Loucy (cell line): ENCODE results near the gene TAPBP.

ENCODE experiments used
- H2AFZ ChIP-seq: fragments of 200-600 bp; sonication (generic); 2 replicates; pipeline ENCODE4 v1.6.0; 2016; ENCODE audit warnings: antibody characterized with exemption, mild to moderate bottlenecking, low read length, moderate library complexity
- H3F3A ChIP-seq: fragments of 200-600 bp; 2 replicates; pipeline ENCODE4 v1.6.0; 2016; ENCODE audit warnings: antibody characterized with exemption, low read depth, mild to moderate bottlenecking
- H3K27me3 ChIP-seq: fragments of 200-600 bp; sonication (generic); 2 replicates; pipeline ENCODE4 v1.6.1; 2014; ENCODE audit warnings: low read length, mild to moderate bottlenecking; ENCODE audit not compliant: insufficient read depth, poor library complexity, severe bottlenecking
- H3K36me3 ChIP-seq: fragments of 200-600 bp; sonication (generic); 2 replicates; pipeline ENCODE4 v1.6.1; 2016; ENCODE audit warnings: low read length; ENCODE audit not compliant: insufficient read depth
- H3K4me1 ChIP-seq: fragments of 200-600 bp; sonication (generic); 2 replicates; pipeline ENCODE4 v1.5.1; 2014; ENCODE audit warnings: low read length, mild to moderate bottlenecking; ENCODE audit not compliant: insufficient read depth, poor library complexity, severe bottlenecking
- H3K4me2 ChIP-seq: fragments of 200-600 bp; sonication (generic); 2 replicates; pipeline ENCODE4 v1.6.0; 2014; ENCODE audit warnings: antibody characterized with exemption, low read length, low read depth, mild to moderate bottlenecking; ENCODE audit not compliant: poor library complexity, severe bottlenecking
- H3K4me3 ChIP-seq: fragments of 200-600 bp; sonication (generic); 2 replicates; pipeline ENCODE4 v1.5.1; 2014; ENCODE audit warnings: low read length, mild to moderate bottlenecking, mixed read lengths; ENCODE audit not compliant: poor library complexity, severe bottlenecking
- H3K79me2 ChIP-seq: fragments of 200-600 bp; sonication (generic); 2 replicates; pipeline ENCODE4 v1.6.1; 2014; ENCODE audit warnings: low read length; ENCODE audit not compliant: insufficient read depth
- H3K9ac ChIP-seq: fragments of 200-600 bp; sonication (generic); 2 replicates; pipeline ENCODE4 v1.6.0; 2014; ENCODE audit warnings: mild to moderate bottlenecking, low read depth, low read length, moderate library complexity; ENCODE audit not compliant: poor library complexity, severe bottlenecking
- H3K9me2 ChIP-seq: fragments of 200-600 bp; sonication (generic); replicated peaks from 2 replicates; pipeline ENCODE4 v1.6.1; 2016; ENCODE audit warnings: low read depth, low read length, mixed read lengths
- H3K9me3 ChIP-seq: fragments of 200-600 bp; sonication (generic); 2 replicates; pipeline ENCODE4 v1.6.1; 2014; ENCODE audit warnings: mild to moderate bottlenecking, antibody characterized with exemption, low read length, low read depth; ENCODE audit not compliant: insufficient read depth
- H4K20me1 ChIP-seq: fragments of 200-600 bp; sonication (generic); 2 replicates; pipeline ENCODE4 v1.6.0; 2014; ENCODE audit warnings: antibody characterized with exemption, low read length, mild to moderate bottlenecking; ENCODE audit not compliant: insufficient read depth, poor library complexity, severe bottlenecking
- EZH2phosphoT487 ChIP-seq: fragments of 200-600 bp; IDR thresholded peaks from 2 replicates; pipeline ENCODE4 v1.6.1; 2018; ENCODE audit warnings: antibody characterized with exemption, mild to moderate bottlenecking, moderate library complexity, borderline replicate concordance
- TF ChIP-seq, protein P1 (sequence below): fragments of 200-600 bp; sonication (generic); conservative IDR thresholded peaks from 2 replicates; pipeline ENCODE4 v1.5.1; 2014; ENCODE audit warnings: mild to moderate bottlenecking, antibody characterized with exemption, low read length

Gene TAPBP

DNA sequence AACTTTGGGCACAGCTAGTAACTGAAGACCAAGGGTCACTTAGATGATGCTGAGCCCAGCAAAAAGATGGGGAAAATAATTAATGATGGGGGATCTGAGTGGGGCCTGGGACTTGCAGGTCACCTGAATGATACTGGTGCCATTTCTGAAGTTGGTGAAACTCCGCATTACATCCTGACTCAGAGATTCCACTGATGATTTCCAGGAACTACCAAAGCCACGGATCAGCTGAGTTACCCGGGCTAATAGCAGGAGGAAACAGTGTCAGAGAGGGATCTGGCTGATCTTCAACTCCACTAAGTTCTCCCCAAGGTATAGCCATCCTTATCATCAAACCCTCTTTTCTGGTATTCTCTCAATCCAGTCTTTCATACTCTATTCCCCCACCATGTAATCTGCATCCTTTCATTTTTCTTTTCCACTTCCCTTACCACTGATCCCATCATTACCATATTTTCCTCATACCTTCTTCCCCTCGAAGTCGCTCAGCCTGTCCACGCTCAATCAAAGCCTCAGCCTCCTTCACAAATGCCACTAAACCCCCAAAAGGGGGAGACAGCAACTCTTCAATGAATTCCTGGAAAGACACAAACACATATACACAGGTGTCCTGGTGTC, 62.4 kb downstream of the TAPBP start:
- Histone ChIP-seq H3K9me3 (no peaks in the 10 kb centered on the region), H3K4me1 (peaks cover 22% of the 10 kb centered on the region), H3K9me2 (no peaks in the 10 kb centered on the region), H4K20me1 (no peaks in the 10 kb centered on the region), H3K36me3 (peaks cover 4% of the 10 kb centered on the region; the same call in 1 of the 2 replicates), H3K27me3 (no peaks in the 10 kb centered on the region), H3K79me2 (peaks cover 13% of the 10 kb centered on the region), H3K4me2 (no peak overlapping the region), H3K9ac (no peak overlapping the region), H3F3A (0 out of 2 replicates have a peak, but pooled peaks cover 2% of the 10 kb centered on the region), H3K4me3 (no peak overlapping the region), H2AFZ (no peak overlapping the region)
- TF ChIP-seq EZH2phosphoT487: no peak
- TF ChIP-seq, protein P1, sequence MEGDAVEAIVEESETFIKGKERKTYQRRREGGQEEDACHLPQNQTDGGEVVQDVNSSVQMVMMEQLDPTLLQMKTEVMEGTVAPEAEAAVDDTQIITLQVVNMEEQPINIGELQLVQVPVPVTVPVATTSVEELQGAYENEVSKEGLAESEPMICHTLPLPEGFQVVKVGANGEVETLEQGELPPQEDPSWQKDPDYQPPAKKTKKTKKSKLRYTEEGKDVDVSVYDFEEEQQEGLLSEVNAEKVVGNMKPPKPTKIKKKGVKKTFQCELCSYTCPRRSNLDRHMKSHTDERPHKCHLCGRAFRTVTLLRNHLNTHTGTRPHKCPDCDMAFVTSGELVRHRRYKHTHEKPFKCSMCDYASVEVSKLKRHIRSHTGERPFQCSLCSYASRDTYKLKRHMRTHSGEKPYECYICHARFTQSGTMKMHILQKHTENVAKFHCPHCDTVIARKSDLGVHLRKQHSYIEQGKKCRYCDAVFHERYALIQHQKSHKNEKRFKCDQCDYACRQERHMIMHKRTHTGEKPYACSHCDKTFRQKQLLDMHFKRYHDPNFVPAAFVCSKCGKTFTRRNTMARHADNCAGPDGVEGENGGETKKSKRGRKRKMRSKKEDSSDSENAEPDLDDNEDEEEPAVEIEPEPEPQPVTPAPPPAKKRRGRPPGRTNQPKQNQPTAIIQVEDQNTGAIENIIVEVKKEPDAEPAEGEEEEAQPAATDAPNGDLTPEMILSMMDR: peak; percentile 30

DNA sequence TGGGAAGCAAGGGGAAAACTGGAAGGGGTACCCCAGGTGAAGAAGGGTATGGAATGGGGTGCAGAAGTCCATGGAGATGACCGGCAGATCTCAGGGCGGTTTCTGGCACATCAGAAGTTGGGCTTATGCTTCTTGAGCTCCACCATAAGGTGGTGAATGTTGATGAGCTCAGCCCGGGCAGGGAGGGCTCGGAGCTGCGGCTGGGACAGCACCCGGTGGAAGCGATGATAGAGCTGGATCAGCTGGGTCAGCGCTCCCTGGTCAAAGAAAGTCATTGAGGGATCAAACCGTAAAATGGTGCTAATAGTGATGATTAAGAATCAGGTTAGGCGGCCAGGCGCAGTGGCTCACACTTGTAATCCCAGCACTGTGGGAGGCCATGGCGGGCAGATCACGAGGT, 63.1 kb downstream of the TAPBP start:
- Histone ChIP-seq H3K27me3 (no peaks in the 10 kb centered on the region), H3K9me3 (no peaks in the 10 kb centered on the region), H3K9me2 (no peaks in the 10 kb centered on the region), H3K79me2 (peaks cover 13% of the 10 kb centered on the region), H3K4me1 (peaks cover 22% of the 10 kb centered on the region), H3K4me3 (peak overlapping the region; percentile 86), H3K4me2 (peak overlapping the region; percentile 91), H3K9ac (peak overlapping the region; percentile 94), H2AFZ (no peak overlapping the region), H3K36me3 (peaks cover 4% of the 10 kb centered on the region; the same call in 1 of the 2 replicates), H3F3A (no peaks in the 10 kb centered on the region), H4K20me1 (no peaks in the 10 kb centered on the region)
- no peak for TF ChIP-seq EZH2phosphoT487
- TF ChIP-seq, protein P1: no peak

DNA sequence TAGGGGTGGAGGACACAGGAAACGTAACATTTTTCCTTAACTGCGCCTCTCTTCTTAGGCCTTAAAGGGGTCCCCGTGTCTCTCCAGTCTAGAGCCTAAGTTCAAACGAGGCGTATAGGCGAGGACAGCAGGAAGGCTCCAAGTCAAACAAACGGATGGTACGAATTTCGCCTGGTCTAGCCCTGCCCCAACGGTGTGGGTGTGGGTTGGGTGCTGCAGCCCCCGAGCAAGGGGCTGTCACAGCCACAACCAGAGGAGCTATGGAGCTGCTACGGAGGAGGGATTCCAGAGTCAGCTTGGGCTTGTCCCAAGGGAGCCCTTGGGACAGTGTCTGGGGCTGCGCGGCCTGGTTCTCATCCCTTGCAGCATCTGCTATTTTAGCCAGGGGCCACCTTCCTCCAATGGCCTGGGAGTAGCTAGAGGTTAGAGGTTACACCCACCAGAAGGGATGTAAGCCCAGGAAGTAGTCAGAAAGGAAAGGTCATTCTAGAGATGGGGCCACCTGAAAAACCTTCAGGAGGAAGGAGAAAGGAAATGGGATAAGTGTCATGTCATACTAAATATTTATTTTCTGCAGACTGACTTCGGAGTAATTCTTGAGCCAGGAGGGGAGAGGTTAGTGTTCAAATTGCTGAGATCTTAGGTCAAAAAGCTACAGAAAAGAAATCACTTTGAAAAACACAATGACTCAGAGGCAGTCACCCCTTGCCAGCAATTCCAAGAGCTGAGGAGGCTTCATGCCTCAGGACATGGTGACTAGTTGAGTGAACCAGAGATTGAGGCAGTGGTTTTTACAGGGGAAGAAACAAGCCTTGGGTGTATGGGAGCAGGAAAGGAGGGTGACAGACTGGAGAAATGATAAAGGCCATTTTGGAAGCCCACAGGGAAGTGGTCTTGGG, 63.9 kb downstream of the TAPBP start:
- peak overlapping the region; percentile 86 for H3K4me3 ChIP-seq
- H2AFZ ChIP-seq: peak overlapping the region; percentile 67

More for the DNA sequence above, 63.9 kb downstream of the TAPBP start:
- H4K20me1 ChIP-seq: no peaks in the 10 kb centered on the region
- H3K4me1 ChIP-seq: peaks cover 22% of the 10 kb centered on the region
- peak overlapping the region; percentile 94 for H3K9ac ChIP-seq
- H3K36me3 ChIP-seq: peaks cover 4% of the 10 kb centered on the region; the same call in 1 of the 2 replicates
- no peaks in the 10 kb centered on the region for H3K27me3 ChIP-seq
- H3K9me3 ChIP-seq: no peaks in the 10 kb centered on the region
- H3K79me2 ChIP-seq: peaks cover 13% of the 10 kb centered on the region
- H3F3A ChIP-seq: no peaks in the 10 kb centered on the region
- TF ChIP-seq, protein P1: no peak
- TF ChIP-seq EZH2phosphoT487: no peak
- no peaks in the 10 kb centered on the region for H3K9me2 ChIP-seq
- peak overlapping the region; percentile 91 for H3K4me2 ChIP-seq
